ENCODE data around the gene KYNU.
"Not testable (repeated sequence)": the region's sequence is repeated elsewhere in the genome, so short reads cannot be mapped to it uniquely, and the experiment has no call there.

DNA sequence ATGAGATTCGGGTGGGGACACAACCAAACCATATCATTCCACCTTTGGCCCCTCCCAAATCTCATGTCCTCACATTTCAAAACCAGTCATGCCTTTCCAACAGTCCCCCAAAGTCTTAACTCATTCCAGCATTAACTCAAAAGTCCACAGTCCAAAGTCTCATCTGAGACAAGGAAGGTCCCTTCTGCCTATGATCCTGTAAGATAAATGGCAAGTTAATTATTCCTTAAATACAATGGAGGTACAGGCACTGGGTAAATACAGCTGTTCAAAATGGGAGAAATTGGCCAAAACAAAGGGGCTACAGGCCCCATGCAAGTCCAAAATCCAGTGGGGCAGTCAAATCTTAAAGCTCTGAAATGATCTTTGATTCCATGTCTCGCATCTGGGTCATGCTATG is 71.3 kb downstream of the KYNU start:
- TF ChIP-seq PRDM4 (tag by site-specific recombination; IDR thresholded peaks at IDR 0.05); ZNF274 (IDR thresholded peaks at IDR 0.05; ENCODE audit: low read length); ZNF274 (tag by site-specific recombination; IDR thresholded peaks at IDR 0.05; ENCODE audit: borderline replicate concordance): not testable (repeated sequence)

All from HEK293 (cell line).